Neural crest cell (in vitro differentiated cells): ENCODE data around the gene ASTN2. TPM values are rescaled to one million over a fixed set of nuclear protein-coding genes. Genes with fewer than 3 reads are reported as not detected.

Experiments
- DNase-seq: peaks from one replicate; pipeline ENCODE4 v3.0.0; 2021; ENCODE audit warnings: low read depth, mixed read lengths, low spot score
- H3K27ac Mint-ChIP-seq: one replicate; pipeline ENCODE4 v1.8.0; 2021; ENCODE audit warnings: mild to moderate bottlenecking, mixed read lengths; ENCODE audit not compliant: unreplicated experiment
- H3K27me3 Mint-ChIP-seq: 2 replicates; pipeline ENCODE4 v1.8.0; 2021; ENCODE audit warnings: low read depth, mild to moderate bottlenecking, mixed read lengths
- H3K36me3 Mint-ChIP-seq: 2 replicates; pipeline ENCODE4 v1.8.0; 2021; ENCODE audit warnings: low read depth, mild to moderate bottlenecking, mixed read lengths
- H3K4me1 Mint-ChIP-seq: 2 replicates; pipeline ENCODE4 v1.8.0; 2021; ENCODE audit warnings: mixed read lengths
- H3K4me3 Mint-ChIP-seq: one replicate; pipeline ENCODE4 v1.8.0; 2021; ENCODE audit warnings: mild to moderate bottlenecking, mixed read lengths
- H3K9me3 Mint-ChIP-seq: 2 replicates; pipeline ENCODE4 v1.8.0; 2021; ENCODE audit warnings: mixed read lengths
- CTCF ChIP-seq: fragments of 200-600 bp; sonication (generic); conservative IDR thresholded peaks from 2 replicates; pipeline ENCODE4 v1.5.0; 2021; ENCODE audit warnings: antibody characterized with exemption, mild to moderate bottlenecking
- total RNA-seq: library from RNA; stranded (reverse); gene quantifications from 2 replicates; pipeline ENCODE4 v1.2.1, GENCODE V29; 2021

The ASTN2 gene
- total RNA-seq, 1 donor from 2014 or later, result 7.3 TPM

DNA sequence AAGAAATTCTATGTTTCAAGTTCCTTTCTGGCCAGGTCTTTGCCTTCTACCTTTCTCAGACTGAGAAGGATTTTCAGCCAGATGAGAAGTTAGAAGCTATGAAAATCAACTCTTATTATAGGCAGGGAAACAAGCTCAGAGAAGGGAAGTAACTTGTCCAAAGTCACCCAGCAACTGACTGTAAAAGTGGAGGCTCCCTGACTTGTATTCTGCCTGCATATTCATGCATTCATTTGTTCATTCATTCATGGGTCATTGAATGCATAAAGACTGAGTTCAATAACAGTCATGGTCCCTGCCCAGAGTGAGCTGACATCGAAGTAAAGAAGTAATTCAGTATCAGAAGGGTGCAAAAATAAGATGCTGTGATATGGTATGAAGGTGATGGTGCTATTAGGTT is 1021.7 kb downstream of the ASTN2 start:
- peaks cover 4% of the 10 kb centered on the region for H3K4me1 Mint-ChIP-seq
- TF ChIP-seq CTCF, result no peak

GRCh38 chr9:116391306-116391900 is 1023.5 kb downstream of the ASTN2 start:
- H3K9me3 Mint-ChIP-seq, result no peaks in the 10 kb centered on the region

More for the DNA sequence above, 1021.7 kb downstream of the ASTN2 start:
- Mint-ChIP-seq H3K36me3 (no peaks in the 10 kb centered on the region), H3K27ac (no peak overlapping the region), H3K9me3 (no peaks in the 10 kb centered on the region), H3K27me3 (no peaks in the 10 kb centered on the region), H3K4me3 (no peak overlapping the region)
- no peak for DNase-seq

GRCh38 chr9:116390303-116391228 is 1024.3 kb downstream of the ASTN2 start:
- no peak for TF ChIP-seq CTCF
- no peak overlapping the region for H3K4me3 Mint-ChIP-seq
- DNase-seq, result no peak
- no peak overlapping the region for H3K27ac Mint-ChIP-seq
- H3K27me3 Mint-ChIP-seq, result no peaks in the 10 kb centered on the region
- H3K36me3 Mint-ChIP-seq, result no peaks in the 10 kb centered on the region
- H3K4me1 Mint-ChIP-seq, result peaks cover 4% of the 10 kb centered on the region
- no peaks in the 10 kb centered on the region for H3K9me3 Mint-ChIP-seq

More at GRCh38 chr9:116391306-116391900, 1023.5 kb downstream of the ASTN2 start:
- no peak overlapping the region for H3K27ac Mint-ChIP-seq
- no peak for DNase-seq
- no peaks in the 10 kb centered on the region for H3K27me3 Mint-ChIP-seq
- no peaks in the 10 kb centered on the region for H3K36me3 Mint-ChIP-seq
- peaks cover 4% of the 10 kb centered on the region for H3K4me1 Mint-ChIP-seq
- no peak overlapping the region for H3K4me3 Mint-ChIP-seq
- TF ChIP-seq CTCF, result no peak

- H3K27ac Mint-ChIP-seq, result no peak overlapping the region
- no peaks in the 10 kb centered on the region for H3K36me3 Mint-ChIP-seq
- H3K4me3 Mint-ChIP-seq, result no peak overlapping the region
- no peak for TF ChIP-seq CTCF
- H3K27me3 Mint-ChIP-seq, result no peaks in the 10 kb centered on the region
- DNase-seq, result no peak
- H3K4me1 Mint-ChIP-seq, result peaks cover 4% of the 10 kb centered on the region
- no peaks in the 10 kb centered on the region for H3K9me3 Mint-ChIP-seq
These were observed 1025.1 kb downstream of the ASTN2 start for GRCh38 chr9:116389541-116390302.

- H3K9me3 Mint-ChIP-seq, result no peaks in the 10 kb centered on the region
- H3K27ac Mint-ChIP-seq, result peak overlapping the region; percentile 8
- H3K27me3 Mint-ChIP-seq, result no peaks in the 10 kb centered on the region
- TF ChIP-seq CTCF, result no peak
- H3K4me3 Mint-ChIP-seq, result no peak overlapping the region
- DNase-seq, result no peak
- H3K36me3 Mint-ChIP-seq, result no peaks in the 10 kb centered on the region
- H3K4me1 Mint-ChIP-seq, result no peaks in the 10 kb centered on the region
These were observed 1026.7 kb downstream of the ASTN2 start for GRCh38 chr9:116387934-116388698.
